Erythroblast (primary cell): ENCODE measurements around the gene SYMPK.

Experiments
- GATA1 ChIP-seq: IDR thresholded peaks from 2 replicates; pipeline ENCODE4 v1.6.1; 2011; ENCODE audit warnings: low read depth, mild to moderate bottlenecking, control low read depth, low read length, moderate library complexity
- POLR2A ChIP-seq: IDR thresholded peaks from 2 replicates; pipeline ENCODE4 v1.6.1; 2011; ENCODE audit warnings: mild to moderate bottlenecking, low read length

DNA sequence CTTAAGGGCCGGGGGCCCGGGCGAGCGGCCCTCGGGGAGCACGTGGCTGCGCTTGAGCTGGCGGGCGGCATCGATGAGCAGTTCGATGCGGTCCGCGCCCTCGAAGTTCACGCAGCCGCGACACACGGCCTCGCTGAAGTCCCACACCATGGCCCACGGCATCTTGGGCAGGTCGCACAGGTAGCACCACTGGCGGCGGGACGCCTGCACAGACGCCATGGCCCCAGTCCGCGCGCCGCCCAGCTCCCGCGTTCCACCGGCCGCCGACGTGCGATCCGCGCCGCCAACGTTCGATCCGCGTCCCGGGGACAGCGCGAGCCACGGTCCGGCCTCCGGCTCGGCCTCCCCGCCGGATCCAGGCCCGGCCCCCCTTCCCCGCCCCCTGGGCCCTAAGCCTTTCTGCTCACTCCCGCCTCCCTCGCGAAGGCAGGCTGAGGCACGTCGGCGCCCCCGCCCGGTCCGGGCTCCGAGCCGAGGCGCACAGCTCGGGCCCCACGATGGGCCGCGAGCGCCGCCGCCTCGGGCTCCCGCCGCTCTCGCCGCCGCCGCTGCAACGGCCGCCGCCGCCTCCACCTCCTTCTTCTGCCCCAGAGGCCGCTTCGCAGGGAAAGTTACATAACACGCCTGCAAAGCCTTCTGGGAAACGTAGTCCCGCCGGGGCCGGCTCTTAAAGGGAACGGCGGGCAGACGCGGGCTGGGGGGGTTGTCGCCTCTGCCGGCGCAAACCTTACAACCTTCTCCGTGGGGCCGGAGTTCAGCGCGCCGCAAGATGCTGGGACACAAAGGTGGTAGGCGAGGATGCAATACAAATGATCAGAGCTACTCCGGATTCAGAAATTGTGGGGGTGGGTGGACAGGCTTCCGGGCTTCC, 22.8 kb upstream of the SYMPK start, which contains the start of gene IRF2BP1:
- no peak for TF ChIP-seq POLR2A
- TF ChIP-seq GATA1 = no peak
